Stomach (tissue), 4 donors: ENCODE results near the gene MYT1.

Experiments used
- POLR2A ChIP-seq, 4 donors: fragments of 450-650 bp; IDR thresholded peaks; one replicate each; pipeline ENCODE4 v1.6.1; 2016; ENCODE audit warnings: antibody characterized with exemption in 4 of 4, control low read depth in 2 of 4, mild to moderate bottlenecking in 1 of 4, moderate library complexity in 1 of 4
- TF ChIP-seq, protein P1 (sequence below), 7 experiments: fragments of 450-650 bp in 4 of 7; fragments of 200-600 bp in 3 of 7; sonication (generic) in 3 of 7; IDR thresholded peaks; one replicate each; pipeline ENCODE4 v1.5.1; 2016 to 2019; ENCODE audit warnings: antibody characterized with exemption in 7 of 7, control low read depth in 2 of 7, mild to moderate bottlenecking in 1 of 7

DNA sequence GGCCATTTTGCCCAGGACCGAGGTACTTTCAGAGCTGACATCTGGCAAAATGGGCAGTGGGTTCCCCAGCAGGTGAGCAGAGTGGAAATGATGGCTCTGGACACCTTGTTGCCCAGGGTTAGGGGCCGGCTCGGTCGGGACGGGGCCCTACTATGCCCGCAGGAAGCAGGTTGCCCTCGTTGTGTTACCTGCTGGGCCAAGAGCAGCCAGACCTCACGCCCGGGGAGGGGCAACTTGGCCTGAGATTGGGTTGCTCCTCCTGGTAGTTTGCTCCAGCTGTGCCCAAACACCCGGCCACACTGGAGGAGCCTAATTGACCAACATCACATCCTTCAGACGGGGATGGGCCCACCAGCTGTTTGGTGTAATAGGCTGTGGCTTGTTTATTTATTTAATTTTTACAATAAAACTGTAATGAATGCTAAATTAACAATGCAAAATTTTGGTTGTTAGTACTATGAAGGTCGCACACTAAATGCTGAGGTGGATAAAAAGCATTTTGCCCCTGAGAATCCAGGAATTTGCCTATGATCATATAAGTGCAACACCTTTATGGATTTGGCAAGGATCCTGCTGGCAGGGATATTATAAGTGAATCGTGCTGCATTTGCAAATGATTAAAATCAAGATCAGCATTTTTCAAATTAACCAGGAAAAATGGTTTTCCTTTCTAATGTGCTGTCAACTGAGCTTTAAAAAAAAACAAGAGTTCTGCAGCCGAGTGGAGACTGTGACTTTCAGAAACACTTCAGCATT, 64.7 kb downstream of the MYT1 start:
- no peak for TF ChIP-seq POLR2A (IDR thresholded peaks at IDR 0.05)
- TF ChIP-seq, protein P1, sequence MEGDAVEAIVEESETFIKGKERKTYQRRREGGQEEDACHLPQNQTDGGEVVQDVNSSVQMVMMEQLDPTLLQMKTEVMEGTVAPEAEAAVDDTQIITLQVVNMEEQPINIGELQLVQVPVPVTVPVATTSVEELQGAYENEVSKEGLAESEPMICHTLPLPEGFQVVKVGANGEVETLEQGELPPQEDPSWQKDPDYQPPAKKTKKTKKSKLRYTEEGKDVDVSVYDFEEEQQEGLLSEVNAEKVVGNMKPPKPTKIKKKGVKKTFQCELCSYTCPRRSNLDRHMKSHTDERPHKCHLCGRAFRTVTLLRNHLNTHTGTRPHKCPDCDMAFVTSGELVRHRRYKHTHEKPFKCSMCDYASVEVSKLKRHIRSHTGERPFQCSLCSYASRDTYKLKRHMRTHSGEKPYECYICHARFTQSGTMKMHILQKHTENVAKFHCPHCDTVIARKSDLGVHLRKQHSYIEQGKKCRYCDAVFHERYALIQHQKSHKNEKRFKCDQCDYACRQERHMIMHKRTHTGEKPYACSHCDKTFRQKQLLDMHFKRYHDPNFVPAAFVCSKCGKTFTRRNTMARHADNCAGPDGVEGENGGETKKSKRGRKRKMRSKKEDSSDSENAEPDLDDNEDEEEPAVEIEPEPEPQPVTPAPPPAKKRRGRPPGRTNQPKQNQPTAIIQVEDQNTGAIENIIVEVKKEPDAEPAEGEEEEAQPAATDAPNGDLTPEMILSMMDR (IDR thresholded peaks at IDR 0.05): no peak
